Activated T-cell treated with anti-CD3 and anti-CD28 coated beads, Interleukin-2, amount 50 U/mL, for 48 hours (primary cell): Measurements from ENCODE around the gene ZFAND2A.

Experiments used
- DNase-seq, 2 experiments: peaks; one replicate each; pipeline ENCODE4 v3.0.0-alpha.2; 2020

ZFAND2A gene

GRCh38 chr7:1104516-1105179, 55.3 kb downstream of the ZFAND2A start:
- DNase-seq, result no peak

DNA sequence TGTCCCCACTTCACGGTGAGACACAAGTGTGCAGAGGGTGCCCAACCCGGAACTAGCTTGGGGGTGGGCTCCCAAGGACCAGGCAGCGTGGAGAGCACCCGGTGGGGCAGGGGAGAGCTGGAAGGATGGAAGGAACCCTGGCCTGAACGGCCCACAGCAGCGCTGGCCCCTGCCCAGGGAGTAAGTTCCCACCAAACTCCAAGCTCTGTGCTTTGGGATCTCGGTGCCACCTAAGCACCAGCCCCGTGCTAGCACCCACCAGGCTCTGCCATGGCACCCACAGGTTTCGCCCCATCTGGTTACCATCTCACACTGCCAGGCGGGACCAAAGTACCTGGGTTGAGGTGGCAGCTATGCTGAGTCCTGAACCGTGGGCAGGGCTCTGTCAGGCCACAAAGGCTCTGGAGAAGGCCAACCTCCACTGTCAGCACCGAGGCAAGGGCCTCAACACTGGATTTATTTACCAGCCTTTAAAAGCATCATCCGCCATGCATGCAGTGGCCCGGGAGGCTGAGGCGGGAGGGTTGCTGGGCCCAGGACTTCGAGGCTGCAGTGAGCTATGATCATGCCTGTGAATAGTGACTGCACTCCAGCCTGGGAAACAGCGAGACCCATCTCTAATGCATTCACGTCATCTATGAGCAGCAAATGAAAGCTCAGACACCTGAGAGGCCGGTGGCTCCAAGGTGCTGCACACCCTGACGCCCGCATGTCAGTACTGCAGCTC, 56.0 kb downstream of the ZFAND2A start:
- peak in 1 of 2 experiments; percentile 45 for DNase-seq

DNA sequence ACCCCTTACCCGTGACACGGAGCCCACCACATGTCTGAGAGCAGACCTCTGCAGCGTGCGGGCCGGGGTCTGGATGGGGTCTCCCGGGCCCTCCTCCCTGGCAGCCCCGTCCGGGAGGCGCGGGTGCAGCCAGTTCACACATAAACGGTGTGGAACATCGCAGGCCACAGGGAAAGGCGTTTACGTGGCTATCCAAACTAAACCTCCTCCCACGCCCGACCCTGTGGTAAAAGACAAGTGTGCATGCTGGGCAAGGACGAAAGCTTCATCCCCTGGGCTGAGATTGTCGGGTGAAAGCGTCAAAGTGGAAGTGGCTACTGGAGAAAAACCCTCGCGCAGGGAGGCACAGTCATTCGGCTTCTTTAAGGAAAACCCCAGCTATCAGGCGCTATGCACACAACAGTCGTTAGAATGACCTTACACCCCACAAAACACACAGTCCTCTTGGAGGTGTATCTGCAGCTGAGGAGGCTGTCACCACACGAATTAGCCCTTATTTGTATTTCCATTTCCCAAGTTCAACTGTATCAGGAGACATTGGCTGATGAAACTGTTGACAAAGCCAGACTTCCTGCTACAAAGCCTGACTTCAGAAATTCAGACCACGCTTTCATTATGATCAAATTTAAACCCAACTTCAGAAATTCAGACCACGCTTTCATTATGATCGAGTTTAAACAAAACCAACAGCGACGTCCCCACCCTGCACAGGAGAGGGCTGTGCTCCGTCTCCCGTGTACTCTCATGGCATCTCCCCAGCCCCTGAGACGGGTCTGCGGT, 56.8 kb downstream of the ZFAND2A start:
- peak; percentile 60 for DNase-seq
